ENCODE measurements around the gene CREB3L1. TPM values are rescaled to one million over a fixed set of nuclear protein-coding genes. Genes with fewer than 3 reads are reported as not detected.

CREB3L1 gene
- total RNA-seq, 3 donors from 2014 or later (not counting 1 experiment from before 2014, with no cell fraction given), result not detected

DNA sequence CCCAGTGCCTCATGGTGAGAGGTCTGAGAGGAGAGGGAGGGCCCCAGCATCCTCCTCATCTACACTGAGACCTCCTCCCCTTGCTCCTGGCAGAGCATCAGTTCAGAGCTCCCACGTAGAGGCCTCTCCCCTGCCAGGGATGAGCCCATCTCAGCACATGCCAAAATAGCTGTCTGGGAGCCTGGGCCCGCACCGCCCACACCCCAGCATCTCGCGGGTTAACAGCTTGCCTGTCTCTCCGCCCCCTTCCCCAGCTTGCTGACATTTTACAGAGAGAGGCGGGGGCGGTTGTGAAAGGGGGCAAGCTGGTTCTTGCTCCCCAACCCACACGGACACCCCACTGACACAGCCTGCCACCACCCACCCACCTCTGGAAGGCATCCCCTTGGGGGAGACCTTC lies 76.2 kb downstream of the CREB3L1 start:
- intact Hi-C loops (cut with micrococcal nuclease), result no loop called here

DNA sequence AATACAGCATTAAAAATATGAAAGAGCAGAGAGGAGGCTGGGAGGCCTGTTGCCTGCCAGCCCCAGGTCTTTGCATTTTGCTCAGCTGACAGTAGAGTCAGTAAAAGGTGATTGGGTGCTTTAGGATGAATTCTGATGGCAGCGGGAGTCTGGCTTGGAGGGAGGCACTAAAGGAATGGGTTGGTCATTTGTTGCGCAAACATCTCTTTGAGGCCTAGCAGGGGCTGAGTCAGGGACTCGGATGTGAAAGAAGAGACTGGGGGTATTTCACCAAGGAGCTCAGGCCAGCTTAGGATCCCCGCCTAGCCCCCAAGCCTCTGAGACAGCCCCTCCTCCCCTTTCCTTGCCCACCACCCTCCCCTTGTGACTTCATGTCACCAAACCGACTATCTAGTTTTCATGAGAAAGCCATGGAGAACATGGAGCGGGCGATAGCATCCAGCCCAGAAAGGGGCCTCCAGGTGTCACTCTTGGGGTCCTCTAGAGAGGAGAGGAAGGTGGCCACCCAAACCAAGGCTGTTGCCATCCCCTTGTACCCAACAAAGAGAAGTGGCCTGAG lies 79.5 kb downstream of the CREB3L1 start:
- Histone ChIP-seq H3K27ac (ENCODE audit: low read length) (peak overlapping the region; percentile 26), H3K4me1 (ENCODE audit: control insufficient read depth, insufficient read depth, low read length) (peaks cover 76% of the 10 kb centered on the region), H3K27me3 (ENCODE audit: control insufficient read depth, insufficient read depth, low read length) (no peaks in the 10 kb centered on the region), H3K36me3 (ENCODE audit: control insufficient read depth, insufficient read depth, low read length) (peaks cover 24% of the 10 kb centered on the region), H3K4me3 (ENCODE audit: low read length) (no peak overlapping the region), H3K9me3 (ENCODE audit: control insufficient read depth, insufficient read depth, low read length) (no peaks in the 10 kb centered on the region)
- no peak for ATAC-seq
- no peaks in the 10 kb centered on the region for H3K36me3 Mint-ChIP-seq
- 87% methylated on average over 7 of the region's 7 CpGs for WGBS (ENCODE audit: insufficient coverage)
- intact Hi-C loops (cut with micrococcal nuclease), result no loop called here
- H3K27ac Mint-ChIP-seq, result peak overlapping the region; percentile 87 to 89
- no peak for DNase-seq
- H3K9me3 Mint-ChIP-seq, result no peaks in the 10 kb centered on the region
- TF ChIP-seq, protein P1, sequence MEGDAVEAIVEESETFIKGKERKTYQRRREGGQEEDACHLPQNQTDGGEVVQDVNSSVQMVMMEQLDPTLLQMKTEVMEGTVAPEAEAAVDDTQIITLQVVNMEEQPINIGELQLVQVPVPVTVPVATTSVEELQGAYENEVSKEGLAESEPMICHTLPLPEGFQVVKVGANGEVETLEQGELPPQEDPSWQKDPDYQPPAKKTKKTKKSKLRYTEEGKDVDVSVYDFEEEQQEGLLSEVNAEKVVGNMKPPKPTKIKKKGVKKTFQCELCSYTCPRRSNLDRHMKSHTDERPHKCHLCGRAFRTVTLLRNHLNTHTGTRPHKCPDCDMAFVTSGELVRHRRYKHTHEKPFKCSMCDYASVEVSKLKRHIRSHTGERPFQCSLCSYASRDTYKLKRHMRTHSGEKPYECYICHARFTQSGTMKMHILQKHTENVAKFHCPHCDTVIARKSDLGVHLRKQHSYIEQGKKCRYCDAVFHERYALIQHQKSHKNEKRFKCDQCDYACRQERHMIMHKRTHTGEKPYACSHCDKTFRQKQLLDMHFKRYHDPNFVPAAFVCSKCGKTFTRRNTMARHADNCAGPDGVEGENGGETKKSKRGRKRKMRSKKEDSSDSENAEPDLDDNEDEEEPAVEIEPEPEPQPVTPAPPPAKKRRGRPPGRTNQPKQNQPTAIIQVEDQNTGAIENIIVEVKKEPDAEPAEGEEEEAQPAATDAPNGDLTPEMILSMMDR (IDR thresholded peaks at IDR 0.05), result no peak
- peaks cover 59 to 70% of the 10 kb centered on the region in 2 donors for H3K4me1 Mint-ChIP-seq
- peak overlapping the region; percentile 60 for H3K4me3 Mint-ChIP-seq
- H3K27me3 Mint-ChIP-seq (ENCODE audit: low read depth in 2 of 2), result no peaks in the 10 kb centered on the region

More for the DNA sequence above, 76.2 kb downstream of the CREB3L1 start:
- H3K36me3 ChIP-seq (ENCODE audit: control insufficient read depth, insufficient read depth, low read length), result peaks cover 32% of the 10 kb centered on the region
- WGBS (ENCODE audit: insufficient coverage), result 51% methylated on average over 9 of the region's 9 CpGs
- H3K4me1 ChIP-seq (ENCODE audit: control insufficient read depth, insufficient read depth, low read length), result peaks cover 90% of the 10 kb centered on the region
- no peaks in the 10 kb centered on the region for H3K9me3 ChIP-seq (ENCODE audit: control insufficient read depth, insufficient read depth, low read length)
- Mint-ChIP-seq H3K4me3 (no peak overlapping the region), H3K36me3 (no peaks in the 10 kb centered on the region), H3K9me3 (no peaks in the 10 kb centered on the region), H3K27me3 (ENCODE audit: low read depth in 2 of 2) (no peaks in the 10 kb centered on the region), H3K27ac (peak overlapping the region; percentile 84 to 87), H3K4me1 (peaks cover 77 to 85% of the 10 kb centered on the region in 2 donors)
- no peaks in the 10 kb centered on the region for H3K27me3 ChIP-seq (ENCODE audit: control insufficient read depth, insufficient read depth, low read length)
- peak overlapping the region; percentile 27 for H3K27ac ChIP-seq (ENCODE audit: low read length)
- peak in 1 of 2 donors; percentile 44 for DNase-seq
- H3K4me3 ChIP-seq (ENCODE audit: low read length), result no peak overlapping the region
- TF ChIP-seq, protein P1 (IDR thresholded peaks at IDR 0.05), result no peak
- no peak for ATAC-seq

DNA sequence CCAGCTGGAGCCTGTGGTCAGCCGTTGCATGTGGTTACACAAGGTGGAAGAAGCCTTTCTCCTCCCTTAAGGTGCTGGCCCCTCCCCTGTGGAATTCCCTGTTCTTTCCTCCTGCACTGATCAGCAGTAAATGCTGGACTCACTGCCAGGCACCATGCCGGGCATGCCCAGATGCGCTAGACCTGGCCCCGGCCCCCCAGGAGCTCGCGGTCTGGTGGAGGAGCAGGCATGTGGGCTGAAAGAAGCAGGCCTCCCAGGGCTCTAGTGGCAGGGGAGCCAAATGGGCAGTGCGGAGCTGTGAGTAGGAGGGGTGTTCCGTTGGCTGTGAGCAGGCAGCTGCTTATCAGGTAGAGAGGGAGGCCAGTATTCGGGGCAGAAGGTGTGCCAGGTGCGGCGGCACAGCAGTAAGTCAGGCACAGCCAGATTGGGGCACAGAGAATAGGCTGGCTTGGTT lies 80.0 kb downstream of the CREB3L1 start:
- Histone ChIP-seq H3K4me1 (ENCODE audit: control insufficient read depth, insufficient read depth, low read length) (peaks cover 76% of the 10 kb centered on the region), H3K27ac (ENCODE audit: low read length) (peak overlapping the region; percentile 26), H3K9me3 (ENCODE audit: control insufficient read depth, insufficient read depth, low read length) (no peaks in the 10 kb centered on the region), H3K4me3 (ENCODE audit: low read length) (no peak overlapping the region), H3K36me3 (ENCODE audit: control insufficient read depth, insufficient read depth, low read length) (peaks cover 21% of the 10 kb centered on the region), H3K27me3 (ENCODE audit: control insufficient read depth, insufficient read depth, low read length) (no peaks in the 10 kb centered on the region)
- intact Hi-C loops (cut with micrococcal nuclease), result no loop called here
- TF ChIP-seq, protein P1 (IDR thresholded peaks at IDR 0.05), result no peak
- DNase-seq (no peak), ATAC-seq (no peak)
- no peaks in the 10 kb centered on the region for H3K36me3 Mint-ChIP-seq
- peak overlapping the region; percentile 66 for H3K4me3 Mint-ChIP-seq
- 83% methylated on average over 11 of the region's 11 CpGs for WGBS (ENCODE audit: insufficient coverage)
- no peaks in the 10 kb centered on the region for H3K27me3 Mint-ChIP-seq (ENCODE audit: low read depth in 2 of 2)
- peak overlapping the region; percentile 87 to 89 for H3K27ac Mint-ChIP-seq
- H3K9me3 Mint-ChIP-seq, result no peaks in the 10 kb centered on the region
- peaks cover 58 to 70% of the 10 kb centered on the region in 2 donors for H3K4me1 Mint-ChIP-seq

DNA sequence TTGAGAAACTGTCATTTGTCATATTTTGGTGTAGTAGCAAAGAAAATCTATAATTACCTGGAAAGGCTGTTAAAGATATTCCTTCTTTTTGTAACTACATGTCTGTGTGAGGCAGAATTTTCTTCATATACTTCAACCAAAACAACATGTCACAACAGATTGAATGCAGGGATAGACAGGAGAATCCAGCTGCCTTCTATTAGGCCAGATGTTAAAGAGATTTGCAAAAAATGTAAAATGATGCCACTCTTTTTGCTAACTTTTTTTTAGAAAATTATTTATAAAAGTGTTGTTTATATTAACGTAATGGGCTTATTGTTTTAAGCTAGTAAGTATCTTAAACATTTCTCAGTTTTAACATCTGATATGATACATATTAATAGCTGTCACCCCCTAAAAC lies 82.5 kb downstream of the CREB3L1 start:
- no peak overlapping the region for H3K4me3 ChIP-seq (ENCODE audit: low read length)
- TF ChIP-seq, protein P1 (IDR thresholded peaks at IDR 0.05), result no peak
- Mint-ChIP-seq H3K4me3 (peak overlapping the region; percentile 86), H3K9me3 (no peaks in the 10 kb centered on the region), H3K4me1 (peaks cover 63 to 68% of the 10 kb centered on the region in 2 donors), H3K27ac (peak overlapping the region; percentile 81 to 94), H3K36me3 (no peaks in the 10 kb centered on the region), H3K27me3 (ENCODE audit: low read depth in 2 of 2) (no peaks in the 10 kb centered on the region)
- H3K4me1 ChIP-seq (ENCODE audit: control insufficient read depth, insufficient read depth, low read length), result peaks cover 78% of the 10 kb centered on the region
- no CpG with 5 or more reads among the region's 1 CpG for WGBS (ENCODE audit: insufficient coverage)
- no peak overlapping the region for H3K27ac ChIP-seq (ENCODE audit: low read length)
- H3K27me3 ChIP-seq (ENCODE audit: control insufficient read depth, insufficient read depth, low read length), result no peaks in the 10 kb centered on the region
- no peak for DNase-seq
- H3K36me3 ChIP-seq (ENCODE audit: control insufficient read depth, insufficient read depth, low read length), result peaks cover 30% of the 10 kb centered on the region
- H3K9me3 ChIP-seq (ENCODE audit: control insufficient read depth, insufficient read depth, low read length), result no peaks in the 10 kb centered on the region
- no peak for ATAC-seq
- intact Hi-C loops (cut with micrococcal nuclease), result no loop called here

Measured in natural killer cell (primary cell).